Neural progenitor cell (in vitro differentiated cells): Measurements from ENCODE around the gene BRD3OS.

ENCODE experiments used
- EZH2 ChIP-seq: fragments of 200-600 bp; sonication (generic); IDR thresholded peaks from 2 replicates; pipeline ENCODE4 v1.6.1; 2017; ENCODE audit warnings: antibody characterized with exemption, mild to moderate bottlenecking, moderate library complexity
- TF ChIP-seq, protein P1 (sequence below): fragments of 200-600 bp; sonication (generic); IDR thresholded peaks from 2 replicates; pipeline ENCODE4 v1.5.1; 2017; ENCODE audit warnings: antibody characterized with exemption, mild to moderate bottlenecking

DNA sequence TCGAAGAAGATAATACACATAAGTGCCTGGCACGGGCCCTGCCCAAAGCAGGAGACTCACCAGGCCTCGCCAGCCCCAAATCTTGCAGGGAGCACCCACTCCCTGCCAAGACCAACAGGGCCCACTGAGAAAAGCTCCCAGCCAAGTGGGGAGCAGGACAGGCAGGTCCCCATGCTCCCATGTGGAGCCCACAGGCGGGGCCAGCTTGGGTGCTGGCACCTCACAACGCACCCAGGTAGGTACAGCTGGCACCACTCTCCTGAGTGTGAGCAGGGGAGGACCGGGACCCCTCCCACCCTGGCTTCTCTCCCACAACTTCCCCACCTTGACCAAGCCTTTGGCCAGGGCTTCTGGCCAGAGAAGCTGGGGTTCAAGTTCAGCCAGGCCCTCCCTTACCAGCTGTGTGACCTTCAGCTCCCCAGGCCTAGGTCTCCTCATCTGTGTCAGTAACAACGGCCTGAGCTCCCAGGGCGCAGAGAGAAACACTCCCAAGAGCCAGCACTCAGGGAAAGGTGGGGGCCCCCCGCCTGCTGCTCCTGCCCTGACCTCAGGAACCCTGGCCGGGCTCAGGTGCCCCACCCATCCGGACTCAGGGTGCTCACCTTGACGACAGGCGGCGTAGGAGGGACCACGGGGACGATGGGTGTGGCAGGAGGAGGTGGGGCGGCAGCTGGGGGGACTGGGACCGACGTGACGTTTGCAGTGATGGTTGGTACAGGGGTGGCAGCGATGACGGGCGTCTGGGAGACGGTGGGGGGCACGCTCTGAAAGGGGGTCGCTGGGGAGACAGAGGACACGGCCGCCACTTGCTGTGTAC is 24.7 kb downstream of the BRD3OS start:
- TF ChIP-seq, protein P1, sequence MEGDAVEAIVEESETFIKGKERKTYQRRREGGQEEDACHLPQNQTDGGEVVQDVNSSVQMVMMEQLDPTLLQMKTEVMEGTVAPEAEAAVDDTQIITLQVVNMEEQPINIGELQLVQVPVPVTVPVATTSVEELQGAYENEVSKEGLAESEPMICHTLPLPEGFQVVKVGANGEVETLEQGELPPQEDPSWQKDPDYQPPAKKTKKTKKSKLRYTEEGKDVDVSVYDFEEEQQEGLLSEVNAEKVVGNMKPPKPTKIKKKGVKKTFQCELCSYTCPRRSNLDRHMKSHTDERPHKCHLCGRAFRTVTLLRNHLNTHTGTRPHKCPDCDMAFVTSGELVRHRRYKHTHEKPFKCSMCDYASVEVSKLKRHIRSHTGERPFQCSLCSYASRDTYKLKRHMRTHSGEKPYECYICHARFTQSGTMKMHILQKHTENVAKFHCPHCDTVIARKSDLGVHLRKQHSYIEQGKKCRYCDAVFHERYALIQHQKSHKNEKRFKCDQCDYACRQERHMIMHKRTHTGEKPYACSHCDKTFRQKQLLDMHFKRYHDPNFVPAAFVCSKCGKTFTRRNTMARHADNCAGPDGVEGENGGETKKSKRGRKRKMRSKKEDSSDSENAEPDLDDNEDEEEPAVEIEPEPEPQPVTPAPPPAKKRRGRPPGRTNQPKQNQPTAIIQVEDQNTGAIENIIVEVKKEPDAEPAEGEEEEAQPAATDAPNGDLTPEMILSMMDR = no peak
- no peak for TF ChIP-seq EZH2
